ENCODE results near the gene TSPAN4.

DNA sequence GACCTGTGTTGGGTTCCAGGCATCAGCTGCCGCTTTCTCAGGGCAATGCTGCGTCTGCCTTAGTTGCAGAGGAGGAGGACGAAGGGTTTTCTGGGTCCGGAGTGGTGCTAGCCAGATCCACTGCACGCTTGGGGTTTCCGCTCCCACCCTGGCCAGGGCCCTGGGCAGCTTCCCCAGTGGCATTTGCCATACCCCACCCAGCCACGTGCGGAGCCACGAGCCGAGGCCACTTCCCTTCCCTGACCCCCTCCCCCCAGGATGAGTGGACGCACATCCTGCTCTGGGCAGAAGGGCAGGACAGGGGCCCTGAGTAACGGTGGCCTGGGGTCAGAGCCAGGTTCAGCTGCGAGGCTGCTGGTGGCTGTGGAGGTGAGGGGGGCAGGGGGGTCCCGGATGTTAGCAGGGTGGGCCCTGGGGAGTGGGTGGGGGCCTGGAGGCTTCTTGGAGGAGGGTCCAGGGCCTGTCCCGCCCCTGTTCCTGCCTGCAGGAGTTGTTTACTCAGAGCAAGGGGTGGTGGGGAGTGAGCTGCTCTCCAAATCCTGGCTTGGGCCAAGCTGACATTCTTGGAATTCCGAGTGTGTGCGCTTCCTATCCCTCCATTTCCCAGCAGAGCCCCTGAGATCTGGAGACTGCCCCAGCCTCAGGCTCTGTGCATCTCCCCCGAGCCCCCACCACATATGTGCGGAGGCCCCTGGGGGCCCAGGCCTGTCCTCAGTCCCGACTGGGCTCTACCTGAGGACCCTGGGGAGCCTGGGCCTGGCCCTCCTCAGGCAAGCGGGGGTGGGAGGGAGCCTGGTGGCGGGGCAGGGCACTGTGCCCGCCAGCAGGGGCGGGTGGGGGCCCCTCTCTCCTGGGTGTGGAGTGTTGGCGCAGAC lies 1.4 kb downstream of the TSPAN4 start:
- TF ChIP-seq, protein P1, sequence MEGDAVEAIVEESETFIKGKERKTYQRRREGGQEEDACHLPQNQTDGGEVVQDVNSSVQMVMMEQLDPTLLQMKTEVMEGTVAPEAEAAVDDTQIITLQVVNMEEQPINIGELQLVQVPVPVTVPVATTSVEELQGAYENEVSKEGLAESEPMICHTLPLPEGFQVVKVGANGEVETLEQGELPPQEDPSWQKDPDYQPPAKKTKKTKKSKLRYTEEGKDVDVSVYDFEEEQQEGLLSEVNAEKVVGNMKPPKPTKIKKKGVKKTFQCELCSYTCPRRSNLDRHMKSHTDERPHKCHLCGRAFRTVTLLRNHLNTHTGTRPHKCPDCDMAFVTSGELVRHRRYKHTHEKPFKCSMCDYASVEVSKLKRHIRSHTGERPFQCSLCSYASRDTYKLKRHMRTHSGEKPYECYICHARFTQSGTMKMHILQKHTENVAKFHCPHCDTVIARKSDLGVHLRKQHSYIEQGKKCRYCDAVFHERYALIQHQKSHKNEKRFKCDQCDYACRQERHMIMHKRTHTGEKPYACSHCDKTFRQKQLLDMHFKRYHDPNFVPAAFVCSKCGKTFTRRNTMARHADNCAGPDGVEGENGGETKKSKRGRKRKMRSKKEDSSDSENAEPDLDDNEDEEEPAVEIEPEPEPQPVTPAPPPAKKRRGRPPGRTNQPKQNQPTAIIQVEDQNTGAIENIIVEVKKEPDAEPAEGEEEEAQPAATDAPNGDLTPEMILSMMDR (conservative IDR thresholded peaks at IDR 0.05; ENCODE audit: low read length) = no peak
- TF ChIP-seq EZH2phosphoT487 (IDR thresholded peaks at IDR 0.05; ENCODE audit: borderline replicate concordance, low read depth, low read length) = no peak

Data from OCI-LY7 (cell line).